ENCODE data around the gene STX5. TPM values are rescaled to one million over a fixed set of nuclear protein-coding genes. Genes with fewer than 3 reads are reported as not detected.

The STX5 gene
- total RNA-seq, 2 donors from 2014 or later, result 36.9 to 37.3 TPM

GRCh38 chr11:62880231-62880802, 48.5 kb upstream of the STX5 start:
- H3K4me3 ChIP-seq (ENCODE audit: low read length), result peak overlapping the region; percentile 95
- Mint-ChIP-seq H3K27me3 (ENCODE audit: insufficient read depth) (no peaks in the 10 kb centered on the region), H3K4me1 (peaks cover 49% of the 10 kb centered on the region), H3K36me3 (ENCODE audit: low read depth) (peaks cover 65% of the 10 kb centered on the region), H3K4me3 (peak overlapping the region; percentile 98), H3K27ac (peak overlapping the region; percentile 100), H3K9me3 (no peaks in the 10 kb centered on the region)
- peak overlapping the region; percentile 99 for H3K9ac ChIP-seq (ENCODE audit: extremely low read depth, low read length, poor library complexity, severe bottlenecking)
- H3K4me1 ChIP-seq (ENCODE audit: control insufficient read depth, insufficient read depth, low read length), result peaks cover 13% of the 10 kb centered on the region
- 16 to 30% methylated on average over 7 to 16 of the region's 16 CpGs for WGBS, 2 experiments (ENCODE audit: insufficient coverage in 1 of 2, insufficient read length in 1 of 2)
- peaks cover 61% of the 10 kb centered on the region for H3K36me3 ChIP-seq (ENCODE audit: control insufficient read depth, insufficient read depth, low read length)
- peak overlapping the region; percentile 98 for H3K27ac ChIP-seq (ENCODE audit: low read depth, low read length)
- H3K27me3 ChIP-seq (ENCODE audit: control insufficient read depth, insufficient read depth, low read length, poor library complexity, severe bottlenecking), result no peaks in the 10 kb centered on the region
- DNase-seq, result no peak
- no peak for TF ChIP-seq CTCF (conservative IDR thresholded peaks at IDR 0.05)
- no peaks in the 10 kb centered on the region for H3K9me3 ChIP-seq (ENCODE audit: control insufficient read depth, low read length)

DNA sequence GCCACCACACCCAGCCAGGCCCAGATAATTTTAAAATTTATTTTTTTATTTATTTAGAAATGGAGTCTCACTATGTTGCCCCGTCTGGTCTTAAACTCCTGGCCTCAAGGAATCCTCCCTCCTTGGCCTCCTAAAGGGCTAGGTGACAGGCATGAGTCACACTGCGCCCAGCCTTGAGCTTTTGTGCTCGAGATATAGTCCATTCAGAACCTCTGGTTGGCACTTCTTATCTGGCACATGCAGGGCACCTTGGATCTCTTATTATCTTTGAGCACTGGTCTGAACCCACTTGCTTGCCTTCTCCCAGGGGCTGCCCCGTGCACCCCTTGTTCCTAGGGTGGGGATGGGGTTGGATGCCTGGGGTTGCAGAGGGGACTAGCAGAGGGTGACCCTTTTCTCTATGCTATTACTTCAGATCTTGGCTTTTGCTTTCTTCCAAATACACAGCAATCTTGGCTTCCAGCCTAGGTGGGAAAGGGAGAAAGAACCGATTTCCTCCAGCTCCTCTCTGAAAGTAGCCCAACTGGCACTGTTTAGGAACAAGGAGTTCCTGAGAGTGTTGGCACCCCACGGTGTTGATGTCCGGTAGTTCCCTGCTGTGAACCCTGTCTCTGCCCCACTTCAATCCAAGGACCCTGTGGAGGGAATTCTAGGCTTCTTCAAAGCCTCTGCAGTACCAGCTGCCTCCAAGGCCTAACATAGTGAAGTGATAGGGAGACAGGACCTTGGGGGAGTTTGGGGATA, 47.6 kb upstream of the STX5 start:
- Histone ChIP-seq H3K9ac (ENCODE audit: extremely low read depth, low read length, poor library complexity, severe bottlenecking) (no peak overlapping the region), H3K4me3 (ENCODE audit: low read length) (peak overlapping the region; percentile 95), H3K9me3 (ENCODE audit: control insufficient read depth, low read length) (no peaks in the 10 kb centered on the region), H3K27me3 (ENCODE audit: control insufficient read depth, insufficient read depth, low read length, poor library complexity, severe bottlenecking) (no peaks in the 10 kb centered on the region), H3K4me1 (ENCODE audit: control insufficient read depth, insufficient read depth, low read length) (peaks cover 13% of the 10 kb centered on the region), H3K27ac (ENCODE audit: low read depth, low read length) (no peak overlapping the region), H3K36me3 (ENCODE audit: control insufficient read depth, insufficient read depth, low read length) (peaks cover 60% of the 10 kb centered on the region)
- H3K9me3 Mint-ChIP-seq, result no peaks in the 10 kb centered on the region
- no peak for DNase-seq
- peaks cover 61% of the 10 kb centered on the region for H3K36me3 Mint-ChIP-seq (ENCODE audit: low read depth)
- peak overlapping the region; percentile 98 for H3K4me3 Mint-ChIP-seq
- H3K27ac Mint-ChIP-seq, result peak overlapping the region; percentile 100
- peaks cover 45% of the 10 kb centered on the region for H3K4me1 Mint-ChIP-seq
- H3K27me3 Mint-ChIP-seq (ENCODE audit: insufficient read depth), result no peaks in the 10 kb centered on the region
- 76 to 100% methylated on average over 1 to 7 of the region's 7 CpGs for WGBS, 2 experiments (ENCODE audit: insufficient coverage in 1 of 2, insufficient read length in 1 of 2)
- no peak for TF ChIP-seq CTCF (conservative IDR thresholded peaks at IDR 0.05)

GRCh38 chr11:62876712-62877111, 44.9 kb upstream of the STX5 start:
- Mint-ChIP-seq H3K27ac (peak overlapping the region; percentile 35), H3K36me3 (ENCODE audit: low read depth) (peaks cover 45% of the 10 kb centered on the region), H3K9me3 (no peaks in the 10 kb centered on the region), H3K4me3 (no peak overlapping the region), H3K4me1 (peaks cover 22% of the 10 kb centered on the region), H3K27me3 (ENCODE audit: insufficient read depth) (no peaks in the 10 kb centered on the region)
- no peak for TF ChIP-seq CTCF (conservative IDR thresholded peaks at IDR 0.05)
- DNase-seq, result no peak
- Histone ChIP-seq H3K27me3 (ENCODE audit: control insufficient read depth, insufficient read depth, low read length, poor library complexity, severe bottlenecking) (no peaks in the 10 kb centered on the region), H3K27ac (ENCODE audit: low read depth, low read length) (no peak overlapping the region), H3K9me3 (ENCODE audit: control insufficient read depth, low read length) (no peaks in the 10 kb centered on the region), H3K4me1 (ENCODE audit: control insufficient read depth, insufficient read depth, low read length) (peaks cover 8% of the 10 kb centered on the region), H3K36me3 (ENCODE audit: control insufficient read depth, insufficient read depth, low read length) (peaks cover 54% of the 10 kb centered on the region), H3K4me3 (ENCODE audit: low read length) (no peak overlapping the region), H3K9ac (ENCODE audit: extremely low read depth, low read length, poor library complexity, severe bottlenecking) (no peak overlapping the region)
- WGBS, 2 experiments (ENCODE audit: insufficient coverage in 1 of 2, insufficient read length in 1 of 2), result 91 to 98% methylated on average over 6 of the region's 6 CpGs
